ENCODE measurements around the gene DTNB.

GRCh38 chr2:25379535-25379934, 293.8 kb downstream of the DTNB start:
- TF ChIP-seq CTCF (IDR thresholded peaks at IDR 0.05) (no peak), POLR2AphosphoS5 (IDR thresholded peaks at IDR 0.05; ENCODE audit: low read depth, low read length) (no peak), RAD21 (IDR thresholded peaks at IDR 0.05; ENCODE audit: low read length) (no peak), NFIC (IDR thresholded peaks at IDR 0.05; ENCODE audit: borderline replicate concordance) (no peak), JUND (IDR thresholded peaks at IDR 0.05) (no peak), CHD2 (IDR thresholded peaks at IDR 0.05; ENCODE audit: low read length, partially characterized antibody) (no peak), EZH2phosphoT487 (IDR thresholded peaks at IDR 0.05; ENCODE audit: borderline replicate concordance, low read depth) (no peak), SMC3 (IDR thresholded peaks at IDR 0.05; ENCODE audit: low read depth, low read length) (no peak), TCF12 (IDR thresholded peaks at IDR 0.05) (no peak)

Measured in SK-N-SH (cell line).